Skeletal muscle tissue (tissue), 4 donors: ENCODE measurements around the gene B3GNT9. TPM values are rescaled to one million over a fixed set of nuclear protein-coding genes. Genes with fewer than 3 reads are reported as not detected.
A peak's percentile ranks its signal among the peaks of the same experiment; 100 is the strongest.

Source experiments
- H3K27ac ChIP-seq: one replicate; pipeline ENCODE4 v1.7.0; 2013; ENCODE audit warnings: mild to moderate bottlenecking, low read depth, low read length, inconsistent platforms
- H3K27me3 ChIP-seq, 3 donors: one replicate each; pipeline ENCODE4 v1.7.0; 2013; ENCODE audit warnings: low read length in 3 of 3; ENCODE audit not compliant: control insufficient read depth in 3 of 3, insufficient read depth in 3 of 3
- H3K36me3 ChIP-seq, 3 donors: one replicate each; pipeline ENCODE4 v1.7.0; 2013; ENCODE audit warnings: low read length in 3 of 3; ENCODE audit not compliant: control insufficient read depth in 3 of 3, insufficient read depth in 3 of 3
- H3K4me1 ChIP-seq, 3 donors: one replicate each; pipeline ENCODE4 v1.7.0; 2013; ENCODE audit warnings: low read length in 3 of 3, mild to moderate bottlenecking in 3 of 3; ENCODE audit not compliant: control insufficient read depth in 3 of 3, insufficient read depth in 3 of 3
- H3K4me3 ChIP-seq, 3 donors: one replicate each; pipeline ENCODE4 v1.7.0; 2013; ENCODE audit warnings: low read length in 3 of 3
- H3K9ac ChIP-seq, 3 donors: one replicate each; pipeline ENCODE4 v1.7.0; 2013; ENCODE audit warnings: low read length in 3 of 3, mild to moderate bottlenecking in 3 of 3, moderate library complexity in 2 of 3, low read depth in 1 of 3
- H3K9me3 ChIP-seq, 3 donors: one replicate each; pipeline ENCODE4 v1.7.0; 2013; ENCODE audit warnings: low read length in 3 of 3; ENCODE audit not compliant: control insufficient read depth in 3 of 3
- total RNA-seq: library from RNA; depleted of rRNA; stranded (reverse); fragments of >200 nt; gene quantifications from one replicate; pipeline ENCODE4 v1.2.3, GENCODE V29; 2014
- donor health status: Osteomylitis.

Gene B3GNT9
- total RNA-seq, 1 donor from 2014 or later = 7.8 TPM

- no peaks in the 10 kb centered on the region for H3K9me3 ChIP-seq
- no peak overlapping the region for H3K4me3 ChIP-seq
- peaks cover 10 to 14% (median 12%) of the 10 kb centered on the region in 3 donors for H3K36me3 ChIP-seq
- no peak overlapping the region for H3K27ac ChIP-seq
- peaks cover 51 to 74% (median 52%) of the 10 kb centered on the region in 3 donors for H3K4me1 ChIP-seq
- H3K27me3 ChIP-seq = no peaks in the 10 kb centered on the region
- H3K9ac ChIP-seq = peak overlapping the region in 1 of 3 donors; percentile 25
These were observed 28.8 kb upstream of the B3GNT9 start for GRCh38 chr16:67179421-67180080.

GRCh38 chr16:67177743-67178699 lies 27.2 kb upstream of the B3GNT9 start:
- Histone ChIP-seq H3K27ac (no peak overlapping the region), H3K4me1 (peaks cover 57 to 75% (median 57%) of the 10 kb centered on the region in 3 donors), H3K36me3 (peaks cover 10 to 14% (median 12%) of the 10 kb centered on the region in 3 donors), H3K4me3 (peak overlapping the region; percentile 62 to 73 (median 72)), H3K27me3 (no peaks in the 10 kb centered on the region), H3K9me3 (no peaks in the 10 kb centered on the region), H3K9ac (peak overlapping the region in 2 of 3 donors; percentile 4 to 77)

- Histone ChIP-seq H3K27me3 (no peaks in the 10 kb centered on the region), H3K4me3 (no peak overlapping the region), H3K4me1 (peaks cover 56 to 77% (median 58%) of the 10 kb centered on the region in 3 donors), H3K9me3 (no peaks in the 10 kb centered on the region), H3K36me3 (peaks cover 10 to 14% (median 12%) of the 10 kb centered on the region in 3 donors), H3K27ac (no peak overlapping the region), H3K9ac (peak overlapping the region in 1 of 3 donors; percentile 33)
These were observed 25.9 kb upstream of the B3GNT9 start for GRCh38 chr16:67176662-67177061.

GRCh38 chr16:67174706-67175231 lies 24.0 kb upstream of the B3GNT9 start:
- peak overlapping the region; percentile 91 for H3K27ac ChIP-seq

GRCh38 chr16:67173808-67174705 lies 23.3 kb upstream of the B3GNT9 start:
- Histone ChIP-seq H3K4me1 (peaks cover 72 to 87% (median 76%) of the 10 kb centered on the region in 3 donors), H3K9ac (peak overlapping the region; percentile 67 to 95 (median 92)), H3K27me3 (no peaks in the 10 kb centered on the region), H3K27ac (peak overlapping the region; percentile 91), H3K4me3 (peak overlapping the region; percentile 64 to 86 (median 65)), H3K9me3 (no peaks in the 10 kb centered on the region), H3K36me3 (peaks cover 10 to 14% (median 14%) of the 10 kb centered on the region in 3 donors)

More at GRCh38 chr16:67174706-67175231, 24.0 kb upstream of the B3GNT9 start:
- Histone ChIP-seq H3K4me3 (peak overlapping the region; percentile 64 to 86 (median 65)), H3K9ac (peak overlapping the region; percentile 67 to 95 (median 76)), H3K36me3 (peaks cover 10 to 14% (median 12%) of the 10 kb centered on the region in 3 donors), H3K27me3 (no peaks in the 10 kb centered on the region), H3K4me1 (peaks cover 66 to 80% (median 69%) of the 10 kb centered on the region in 3 donors), H3K9me3 (no peaks in the 10 kb centered on the region)

- H3K36me3 ChIP-seq = peaks cover 10 to 18% (median 14%) of the 10 kb centered on the region in 3 donors
- peak overlapping the region; percentile 67 to 95 (median 92) for H3K9ac ChIP-seq
- H3K4me1 ChIP-seq = peaks cover 72 to 88% (median 75%) of the 10 kb centered on the region in 3 donors
- peak overlapping the region; percentile 64 to 86 (median 65) for H3K4me3 ChIP-seq
- H3K27me3 ChIP-seq = no peaks in the 10 kb centered on the region
- no peaks in the 10 kb centered on the region for H3K9me3 ChIP-seq
- peak overlapping the region; percentile 91 for H3K27ac ChIP-seq
These were observed 22.5 kb upstream of the B3GNT9 start for GRCh38 chr16:67173323-67173722.

GRCh38 chr16:67170949-67171649 lies 20.3 kb upstream of the B3GNT9 start:
- Histone ChIP-seq H3K4me1 (peaks cover 65 to 77% (median 66%) of the 10 kb centered on the region in 3 donors), H3K9ac (peak overlapping the region; percentile 91 to 97 (median 95)), H3K27me3 (no peaks in the 10 kb centered on the region), H3K27ac (peak overlapping the region; percentile 93), H3K9me3 (no peaks in the 10 kb centered on the region), H3K36me3 (peaks cover 18 to 28% (median 23%) of the 10 kb centered on the region in 3 donors), H3K4me3 (peak overlapping the region; percentile 71 to 84 (median 77))

- Histone ChIP-seq H3K4me1 (peaks cover 61 to 70% (median 66%) of the 10 kb centered on the region in 3 donors), H3K4me3 (peak within 1 kb of the TSS; percentile 71 to 84 (median 77)), H3K9ac (peak within 1 kb of the TSS; percentile 91 to 97 (median 95)), H3K36me3 (peaks cover 14 to 24% (median 20%) of the 10 kb centered on the region in 3 donors), H3K9me3 (no peaks in the 10 kb centered on the region), H3K27me3 (no peaks in the 10 kb centered on the region), H3K27ac (peak within 1 kb of the TSS; percentile 93)
These were observed 19.6 kb upstream of the B3GNT9 start, which contains the start of gene NOL3 for GRCh38 chr16:67170168-67170948. NOL3 (plus strand) TSS chr16:67170538.
